GM21723 (cell line): ENCODE measurements around the gene SNCAIP.
A peak's percentile ranks its signal among the peaks of the same experiment; 100 is the strongest.

Experiments
- ATAC-seq: cut with Tn5 transposase; IDR thresholded peaks from one replicate; pipeline ENCODE4 v1.9.1; 2021; ENCODE audit warnings: mild to moderate bottlenecking, moderate library complexity; ENCODE audit not compliant: unreplicated experiment

SNCAIP gene

DNA sequence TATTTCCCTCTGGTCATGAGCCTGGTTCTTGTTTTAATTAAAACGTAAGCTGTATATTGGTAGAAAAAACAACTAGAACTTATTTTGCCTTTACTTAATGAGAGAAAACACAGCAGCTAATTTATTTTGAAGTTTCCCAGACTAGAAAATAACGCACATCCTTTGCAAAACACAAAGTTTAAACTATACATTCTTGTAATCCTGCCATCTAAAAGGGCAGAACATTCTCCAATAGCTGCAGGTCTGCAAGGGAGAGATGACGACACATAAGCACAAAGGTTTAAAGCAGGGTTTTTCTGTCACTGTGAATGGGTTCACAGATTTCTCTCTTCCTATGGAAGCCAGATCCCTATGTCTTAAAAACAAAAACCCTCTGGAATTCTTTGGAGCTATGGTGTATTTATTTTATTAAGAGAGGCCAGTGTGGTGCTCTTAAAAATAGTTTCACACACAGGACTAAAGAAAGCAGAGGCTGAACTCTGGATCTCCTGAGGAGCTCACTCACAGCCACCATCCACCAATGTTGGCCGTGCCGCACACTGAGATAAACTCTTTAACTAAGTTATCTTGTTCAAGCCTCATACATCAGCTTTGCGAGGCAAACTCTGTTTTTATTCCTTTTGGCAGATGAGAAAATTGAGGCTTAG is 82.4 kb downstream of the SNCAIP start:
- ATAC-seq: no peak

DNA sequence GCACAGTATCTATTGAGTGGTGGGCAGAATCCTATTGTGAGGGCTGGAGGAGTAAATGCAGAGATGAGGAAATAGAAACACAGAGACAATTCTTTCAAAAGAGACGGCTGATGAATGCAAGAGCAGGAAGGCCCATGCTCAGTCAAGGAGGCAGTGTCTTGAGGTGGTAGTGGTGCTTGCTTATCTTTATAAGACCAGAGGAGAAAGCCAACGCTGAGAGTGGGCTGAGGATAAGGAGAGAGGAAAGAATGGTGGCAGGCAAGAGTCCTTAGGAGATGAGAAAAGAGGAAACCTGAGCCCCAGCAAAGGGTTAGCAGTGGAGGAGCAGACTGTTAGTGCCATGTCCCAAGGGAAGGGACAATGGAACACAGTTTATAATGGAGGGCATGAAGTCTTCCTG is 86.0 kb downstream of the SNCAIP start:
- ATAC-seq: no peak

DNA sequence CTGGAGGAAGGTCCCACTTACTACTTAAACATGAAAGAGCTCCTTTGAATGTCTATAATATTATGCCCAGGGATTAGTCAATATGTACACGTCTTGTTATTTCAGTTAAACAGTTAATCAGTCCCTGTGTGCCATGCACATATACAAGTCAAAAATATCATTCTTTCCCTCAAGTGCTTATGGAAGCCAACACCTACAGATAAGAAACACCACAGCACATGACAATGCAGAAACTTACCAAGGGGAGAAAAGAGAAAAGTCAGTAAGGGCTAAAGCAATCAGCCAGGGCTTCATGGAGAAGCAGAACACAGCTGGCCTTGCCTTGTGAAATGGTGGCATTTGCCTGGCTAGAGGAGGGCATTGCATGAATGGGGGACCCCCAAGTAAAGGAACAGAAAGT is 88.3 kb downstream of the SNCAIP start:
- no peak for ATAC-seq

DNA sequence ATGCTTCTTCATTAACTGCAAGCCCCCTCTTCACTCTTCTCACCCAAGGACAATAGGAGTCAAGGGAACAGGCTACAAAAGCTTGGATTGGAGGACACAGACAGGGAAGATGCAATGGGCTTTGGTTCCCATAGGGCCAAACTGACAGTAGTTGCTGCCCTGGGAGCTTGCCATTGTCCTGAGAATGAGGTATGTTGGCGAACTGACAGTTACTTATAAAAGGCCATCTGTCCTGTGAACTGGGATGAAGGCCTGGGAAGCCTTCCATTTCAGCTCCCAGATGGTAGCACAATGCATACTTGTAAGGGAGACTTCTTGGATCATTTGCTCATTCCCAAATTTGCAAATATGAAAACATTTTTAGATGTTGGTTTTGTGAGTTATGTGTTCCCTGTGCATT is 88.9 kb downstream of the SNCAIP start:
- ATAC-seq: no peak

DNA sequence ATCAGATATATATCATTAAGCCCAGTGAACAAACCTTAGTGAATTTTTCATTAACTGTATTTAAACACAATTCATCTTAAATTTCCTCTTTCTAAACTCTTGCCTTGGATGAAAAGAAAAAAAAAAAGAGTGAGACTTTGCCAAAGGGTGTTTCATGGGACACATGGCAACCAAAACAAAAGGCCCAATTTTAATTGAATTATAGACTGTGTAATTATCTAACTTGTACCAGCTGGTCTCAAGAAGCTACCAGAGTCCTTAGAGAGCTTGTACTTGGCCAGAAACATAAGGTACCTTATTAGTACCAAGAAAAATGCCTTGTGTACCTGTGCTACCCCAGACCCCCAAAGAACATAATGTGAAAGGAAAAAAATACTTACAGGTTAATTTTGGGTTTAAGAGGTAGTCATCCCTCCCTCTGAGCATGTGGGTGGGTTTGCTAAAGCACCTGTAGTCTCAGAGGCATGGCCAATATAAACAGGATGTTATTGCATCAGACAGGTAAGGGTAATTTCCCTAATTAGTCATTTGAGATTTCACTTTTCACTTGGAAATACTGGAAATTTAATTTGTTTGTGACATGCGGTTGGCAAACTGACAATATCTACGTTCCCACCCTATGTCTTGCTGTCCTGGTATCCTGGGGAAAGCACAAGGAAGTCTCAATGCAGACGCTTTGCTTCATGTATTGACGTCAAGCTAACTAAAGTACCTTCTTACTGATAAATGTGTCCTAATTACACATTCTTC is 90.1 kb downstream of the SNCAIP start:
- ATAC-seq: no peak

DNA sequence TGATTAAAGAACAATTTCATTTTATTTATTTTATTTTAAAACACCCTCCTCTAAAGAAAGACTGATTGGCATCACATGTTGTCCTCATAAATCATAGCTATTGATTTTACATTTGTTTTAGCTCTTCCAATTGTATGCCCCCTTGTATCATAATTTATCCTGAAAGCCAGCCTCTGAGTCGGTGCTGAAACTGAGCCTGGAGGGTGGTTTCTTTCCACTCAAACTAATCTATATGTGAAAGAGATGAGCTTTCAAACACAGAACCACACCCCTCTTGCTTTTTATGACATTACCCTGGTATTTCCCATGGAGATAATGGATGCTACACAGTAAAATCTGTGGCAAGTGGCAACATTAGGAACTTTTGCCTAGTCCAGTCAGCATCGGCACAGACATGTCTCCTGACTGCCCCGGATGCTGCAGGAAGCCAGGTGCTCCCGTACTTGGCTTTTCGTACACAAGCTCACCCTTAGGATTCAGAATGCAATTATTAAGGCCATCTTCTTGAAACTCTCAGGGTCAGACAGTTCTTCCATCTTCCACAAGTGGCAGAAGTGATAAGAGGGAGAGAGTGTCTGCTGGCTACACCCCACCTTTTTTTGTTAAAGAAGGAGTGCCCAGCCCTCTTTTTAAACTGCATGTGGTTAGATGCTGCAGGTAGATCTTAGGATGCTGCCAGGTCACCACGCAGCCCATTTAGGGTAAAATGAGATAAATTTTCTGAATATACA is 91.1 kb downstream of the SNCAIP start:
- ATAC-seq: no peak

DNA sequence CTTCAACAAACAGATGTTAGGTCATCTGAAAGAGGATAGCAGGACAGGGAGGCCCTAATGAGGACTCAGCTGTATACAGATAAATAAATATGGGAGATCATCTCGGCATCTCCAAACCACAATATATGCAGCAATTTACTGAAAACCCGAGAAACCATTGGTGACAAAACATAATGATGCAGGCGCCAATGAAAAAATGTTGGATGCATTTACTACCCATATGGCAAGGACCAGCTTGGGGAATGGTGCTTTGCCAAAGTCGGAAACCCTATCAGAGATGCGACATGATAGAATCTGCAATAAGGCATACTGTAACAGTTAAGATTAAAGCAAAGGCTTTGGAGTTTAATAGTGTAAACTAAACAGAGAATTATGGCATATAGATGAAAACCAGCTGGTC is 92.0 kb downstream of the SNCAIP start:
- no peak for ATAC-seq

DNA sequence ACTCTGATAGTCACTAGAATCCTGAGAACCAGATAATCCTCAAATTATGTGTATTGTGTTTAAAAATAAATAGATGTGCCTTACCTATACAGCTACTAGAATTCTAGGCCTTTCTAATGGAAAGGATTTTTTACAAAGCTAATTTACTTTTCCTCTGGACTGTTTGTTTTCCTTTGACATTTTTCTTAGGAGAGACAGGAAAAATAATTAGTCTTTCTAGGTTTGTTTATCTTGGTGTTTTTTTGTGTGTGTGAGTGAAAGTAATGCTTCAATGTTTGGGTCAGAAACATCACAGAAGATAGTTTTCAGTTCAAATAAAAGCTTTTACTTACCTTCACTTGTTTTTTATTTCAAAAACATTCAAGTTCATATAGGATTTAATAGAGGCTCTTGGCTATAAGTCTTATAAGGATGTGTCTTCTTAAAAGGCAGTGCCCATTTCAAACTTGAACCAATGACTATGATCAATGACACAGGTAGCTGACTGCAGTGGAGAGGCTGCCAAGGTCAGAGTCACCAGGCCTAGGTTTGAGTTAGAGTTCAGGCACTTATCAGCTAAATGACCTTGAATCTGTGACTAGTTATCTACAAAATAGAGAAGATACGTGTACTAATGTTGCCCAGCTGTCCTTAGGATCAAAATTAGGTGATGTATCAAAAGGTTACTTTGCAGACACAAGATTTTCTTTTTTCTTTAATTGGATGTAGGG is 92.8 kb downstream of the SNCAIP start:
- ATAC-seq: no peak

DNA sequence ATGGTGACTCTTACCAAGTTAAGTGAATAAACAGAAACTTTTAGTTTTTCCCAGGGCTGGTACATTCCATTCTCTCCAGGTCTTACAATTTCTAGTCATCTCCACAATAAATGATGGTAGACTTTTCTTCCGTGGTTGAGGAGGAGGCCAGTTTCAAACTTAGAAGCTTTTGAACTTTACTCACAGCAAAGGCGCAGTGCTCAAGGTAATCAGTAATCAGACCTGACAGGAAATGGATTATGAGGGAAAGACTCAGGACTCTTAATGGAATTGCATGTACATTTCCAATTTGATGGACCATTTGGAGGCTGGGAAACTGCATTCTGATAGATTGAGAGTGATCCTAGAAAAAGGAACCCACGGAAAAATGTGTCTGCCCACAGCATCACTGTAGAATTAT is 93.7 kb downstream of the SNCAIP start:
- ATAC-seq: no peak

DNA sequence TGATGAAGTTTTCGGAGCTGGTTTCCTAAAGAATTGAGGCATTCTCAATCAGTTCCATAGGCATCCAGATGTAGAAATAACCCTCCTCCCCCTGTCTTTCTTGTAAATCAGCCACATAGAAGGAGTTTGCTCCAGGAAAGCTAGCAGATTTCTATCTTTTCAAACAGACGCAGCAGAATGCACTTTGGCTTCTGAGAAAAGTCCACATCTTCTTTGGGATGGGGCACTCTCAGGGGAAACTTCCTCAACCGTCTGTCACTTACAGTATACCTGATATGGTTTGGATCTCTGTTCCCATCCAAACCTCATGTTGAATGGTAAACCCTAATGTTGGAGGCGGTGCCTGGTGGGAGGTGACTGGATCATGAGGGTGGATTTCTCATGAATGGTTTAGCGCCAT is 94.1 kb downstream of the SNCAIP start:
- ATAC-seq: no peak

DNA sequence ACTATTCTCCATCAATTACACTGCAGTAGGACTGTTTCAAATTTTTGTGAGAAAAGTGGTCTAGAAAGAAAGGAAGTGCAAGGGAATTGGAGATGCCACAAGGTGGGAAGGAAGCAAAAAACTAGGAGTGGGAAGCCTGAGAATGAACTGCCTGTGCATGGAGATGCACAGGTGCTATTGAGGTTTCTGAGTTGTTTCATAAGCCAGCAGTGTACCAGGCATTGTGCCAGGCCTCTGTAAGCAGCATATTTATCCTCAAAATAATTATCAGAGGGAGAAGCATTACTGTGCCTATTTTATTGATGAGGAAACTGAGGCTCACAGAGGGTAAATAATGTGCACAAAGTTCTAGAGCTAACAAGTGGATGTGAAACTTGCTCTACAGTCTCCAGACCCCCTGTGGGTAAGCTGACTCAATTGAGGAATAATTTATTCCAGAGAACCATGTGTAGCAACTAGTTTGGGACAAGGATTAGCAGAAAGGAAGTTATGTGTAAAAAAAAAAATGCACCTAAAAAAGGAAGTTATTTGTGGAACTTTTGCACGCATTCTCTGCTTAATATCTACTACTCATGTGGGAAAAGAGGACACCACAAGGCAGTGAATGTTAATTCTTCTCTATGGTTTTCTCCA is 96.7 kb downstream of the SNCAIP start:
- ATAC-seq: no peak

DNA sequence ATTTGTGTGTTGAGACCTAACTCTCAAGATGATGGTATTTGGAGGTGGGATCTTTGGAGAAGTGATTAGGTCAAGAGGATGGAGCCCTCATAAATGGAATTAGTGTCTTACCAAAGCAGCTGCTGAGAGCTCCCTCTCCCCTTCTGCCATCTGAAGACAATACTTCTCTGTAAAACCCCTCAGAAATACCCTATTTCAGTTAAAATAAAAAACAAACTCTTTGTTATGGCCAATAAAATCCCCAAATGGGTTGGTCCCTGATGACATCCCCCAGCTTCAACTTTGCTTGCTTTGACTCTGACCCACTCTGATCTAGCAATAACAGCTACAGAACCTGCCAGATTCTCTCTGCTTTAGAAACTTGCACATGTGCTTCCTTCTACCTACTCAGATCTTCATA is 100.9 kb downstream of the SNCAIP start:
- ATAC-seq: peak; percentile 25

DNA sequence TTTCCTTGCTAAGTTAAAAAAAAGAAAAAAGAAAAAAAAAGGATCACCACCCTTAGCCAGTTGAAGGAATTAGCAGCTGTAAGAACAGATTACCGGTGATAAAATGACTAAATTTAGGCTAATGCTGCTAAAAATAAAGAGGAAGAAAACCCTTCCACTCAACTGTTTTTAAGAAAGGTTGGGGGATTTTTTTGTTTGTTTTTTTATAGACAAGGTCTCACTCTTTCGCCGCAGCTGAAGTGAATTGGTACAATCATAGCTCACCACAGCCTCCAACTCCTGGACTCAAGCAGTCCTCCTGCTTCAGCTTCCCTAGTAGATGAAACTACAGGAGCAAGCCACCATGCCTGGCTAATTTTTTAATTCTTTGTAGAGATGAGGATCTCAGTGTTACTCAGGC is 101.7 kb downstream of the SNCAIP start:
- peak; percentile 49 for ATAC-seq

DNA sequence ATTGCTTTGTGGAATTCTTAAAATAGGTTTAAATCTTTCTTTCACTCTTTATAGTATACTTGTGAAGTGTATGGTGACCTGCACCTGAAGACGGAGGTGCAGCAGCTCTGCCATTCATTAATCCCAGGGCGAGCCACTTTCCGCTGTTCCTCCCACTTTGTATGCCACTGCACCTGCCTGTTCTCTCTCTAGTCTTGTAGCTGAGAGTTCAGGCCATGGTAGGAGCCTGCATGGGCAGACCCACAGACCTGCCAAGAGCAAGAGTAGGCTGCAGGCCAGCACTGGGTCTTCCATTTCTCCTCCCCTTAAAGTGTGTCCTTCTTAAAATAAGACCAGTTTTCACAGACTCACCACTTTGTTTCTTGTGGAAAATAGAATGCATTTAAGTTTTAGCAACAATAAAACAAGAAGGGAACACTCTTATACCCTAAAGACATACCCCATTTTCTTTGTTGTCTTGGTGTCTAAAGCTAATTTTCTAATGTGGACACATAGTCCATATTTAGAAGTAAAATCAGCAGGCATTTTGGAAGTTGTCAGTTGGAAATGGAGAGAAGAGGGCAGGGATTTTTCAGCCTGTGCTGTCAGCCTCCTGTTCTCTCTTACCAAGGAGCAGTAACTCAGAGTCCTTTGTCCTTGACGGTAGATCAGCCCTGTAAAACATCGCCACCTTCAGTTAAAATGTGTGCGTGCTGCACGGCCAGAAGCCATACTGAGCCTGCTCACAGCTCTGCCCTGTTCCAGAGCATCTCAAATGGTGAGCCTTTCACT is 103.2 kb downstream of the SNCAIP start:
- peak; percentile 87 for ATAC-seq

DNA sequence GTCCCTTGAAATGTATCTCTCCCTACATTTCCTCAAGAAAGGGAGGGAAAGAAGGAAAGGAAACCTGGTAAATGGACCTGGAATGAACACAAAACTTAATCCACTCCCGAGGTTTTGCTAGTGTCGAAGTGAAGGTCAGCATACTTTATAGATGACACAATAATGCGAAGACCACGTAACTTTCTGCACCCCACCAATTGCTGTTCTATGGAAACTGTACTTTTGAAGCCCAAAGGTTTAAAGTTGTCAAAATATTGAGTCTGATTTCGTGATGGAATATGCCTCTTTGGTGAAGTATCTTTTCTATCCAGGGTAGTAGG is 103.7 kb downstream of the SNCAIP start:
- no peak for ATAC-seq

DNA sequence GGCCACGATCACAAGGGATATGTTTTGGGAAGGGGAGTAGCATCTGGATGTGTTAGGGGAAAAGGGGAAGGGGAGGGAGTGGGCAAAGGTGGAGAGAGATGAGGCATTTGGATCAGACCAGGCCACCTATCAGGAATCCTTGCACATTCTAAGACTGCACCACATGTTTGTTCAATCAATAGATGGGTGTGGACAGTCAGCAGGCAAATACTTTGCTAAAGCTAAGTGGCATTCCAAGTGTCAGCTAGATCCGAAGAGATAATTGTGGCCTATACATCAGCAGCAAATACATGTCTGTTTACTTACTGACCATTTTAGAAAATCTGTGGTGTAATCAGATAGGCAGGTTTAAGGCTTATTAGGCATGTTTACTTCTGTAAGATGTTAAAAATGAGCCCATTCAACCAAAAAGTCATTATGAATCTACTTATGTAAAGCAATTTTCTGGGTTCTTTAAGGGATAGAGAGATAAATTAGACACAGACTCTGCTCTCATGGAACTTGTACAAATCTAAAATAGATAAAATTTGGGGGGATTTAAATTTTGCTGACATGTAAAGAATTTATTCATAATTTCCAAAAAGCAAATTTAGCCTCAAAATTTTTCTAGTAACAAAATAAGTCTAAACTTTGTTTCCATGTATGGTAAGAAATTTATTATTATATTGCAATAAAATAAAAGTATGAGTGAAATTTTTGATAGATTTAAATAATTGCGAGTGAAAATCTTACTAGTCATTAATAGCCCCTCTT is 107.3 kb downstream of the SNCAIP start:
- no peak for ATAC-seq

DNA sequence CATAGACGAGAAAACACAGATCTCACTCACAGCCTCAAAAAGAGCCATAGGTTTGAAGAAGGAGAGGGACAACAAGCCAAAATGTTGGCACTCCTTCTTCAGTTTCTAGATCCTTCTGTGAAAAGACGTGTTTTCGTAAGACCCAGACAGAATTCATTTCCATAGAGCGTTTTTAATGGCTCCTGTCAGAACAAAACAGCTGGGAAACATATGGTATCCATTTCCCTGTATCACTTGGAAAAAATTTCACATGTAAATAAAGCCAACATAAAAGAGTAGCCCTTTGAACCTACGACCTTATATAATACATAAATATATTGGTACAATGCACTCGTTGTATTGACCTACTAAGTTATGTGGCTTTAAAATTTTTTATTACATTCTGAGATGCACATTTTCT is 108.1 kb downstream of the SNCAIP start:
- ATAC-seq: no peak

DNA sequence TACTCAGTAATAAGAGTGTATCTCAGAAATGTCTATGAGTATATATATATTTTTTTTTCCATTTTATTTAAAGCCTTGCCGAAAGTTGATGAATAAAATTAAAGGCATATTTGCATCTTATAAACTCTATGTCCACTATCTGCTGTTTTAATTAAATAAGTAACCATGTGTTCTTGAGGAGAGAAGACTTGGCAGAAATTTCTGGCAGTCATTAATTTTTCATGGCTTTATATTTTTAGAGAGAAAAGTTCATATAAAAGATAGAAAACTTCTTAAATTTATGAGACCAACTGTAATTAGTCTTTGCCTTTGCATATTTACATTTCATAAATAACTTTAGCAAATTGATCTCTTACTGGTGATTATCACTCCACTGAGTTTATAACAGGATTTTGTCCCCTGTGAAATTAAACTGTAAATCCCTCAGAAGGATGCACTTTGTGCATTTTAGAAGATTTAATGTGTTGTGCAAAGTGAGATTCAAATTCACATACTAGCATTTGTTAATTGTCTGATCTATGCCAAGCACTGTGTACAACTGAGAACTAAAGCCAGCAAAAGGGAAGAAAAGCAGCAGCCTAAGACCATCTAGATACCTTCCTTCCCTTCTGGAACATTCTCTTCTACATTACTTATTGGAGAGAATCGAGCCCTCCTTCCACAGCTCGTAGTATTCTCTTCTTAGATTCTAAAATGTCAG is 108.7 kb downstream of the SNCAIP start:
- ATAC-seq: no peak
